CD4-positive, alpha-beta memory T cell (primary cell): Measurements from ENCODE around the gene STAB1. TPM values are rescaled to one million over a fixed set of nuclear protein-coding genes. Genes with fewer than 3 reads are reported as not detected.

Source experiments
- CTCF ChIA-PET: fragments of 350-600 bp; sonication (Branson Sonifier 250); formaldehyde crosslinking; loops from one replicate; lab custom pipeline; 2021; ENCODE audit warnings: inconsistent platforms; ENCODE audit not compliant: partially characterized antibody; lab: Charles Lee
- POLR2A ChIA-PET: fragments of 350-600 bp; sonication (Branson Sonifier 250); formaldehyde crosslinking; loops from one replicate; lab custom pipeline; 2021; ENCODE audit not compliant: partially characterized antibody; lab: Charles Lee
- DNase-seq, 5 donors: peaks; one replicate each; pipeline versions ENCODE4 v3.0.0 to v3.0.0-alpha.2; 2020 to 2022; ENCODE audit warnings: mixed read lengths in 1 of 5
- H3K27ac ChIP-seq: one replicate; pipeline ENCODE4 v1.7.0; 2013; ENCODE audit warnings: low read depth, low read length
- H3K27me3 ChIP-seq: 2 replicates; pipeline ENCODE4 v1.7.0; 2013; ENCODE audit warnings: mild to moderate bottlenecking, low read length, moderate library complexity; ENCODE audit not compliant: insufficient read depth
- H3K36me3 ChIP-seq: 2 replicates; pipeline ENCODE4 v1.7.0; 2013; ENCODE audit warnings: mild to moderate bottlenecking, low read length, moderate library complexity; ENCODE audit not compliant: insufficient read depth
- H3K4me1 ChIP-seq: 2 replicates; pipeline ENCODE4 v1.7.0; 2013; ENCODE audit warnings: mild to moderate bottlenecking, low read length, moderate library complexity; ENCODE audit not compliant: insufficient read depth
- H3K4me3 ChIP-seq, 2 donors: one replicate each; pipeline ENCODE4 v1.7.0; 2013; ENCODE audit warnings: low read length in 2 of 2, mild to moderate bottlenecking in 1 of 2
- H3K9me3 ChIP-seq, 2 donors: one replicate each; pipeline ENCODE4 v1.7.0; 2013; ENCODE audit warnings: low read length in 2 of 2, control low read depth in 1 of 2; ENCODE audit not compliant: control insufficient read depth in 1 of 2
- H3K27ac Mint-ChIP-seq, 7 donors: one replicate each; pipeline ENCODE4 v1.8.0; 2020 to 2021; ENCODE audit warnings: mixed read lengths in 7 of 7, mild to moderate bottlenecking in 6 of 7, inconsistent platforms in 3 of 7, moderate library complexity in 3 of 7
- H3K27me3 Mint-ChIP-seq, 2 donors: one replicate each; pipeline ENCODE4 v1.8.0; 2020 to 2021; ENCODE audit warnings: mixed read lengths in 2 of 2
- H3K36me3 Mint-ChIP-seq, 2 donors: one replicate each; pipeline ENCODE4 v1.8.0; 2020 to 2021; ENCODE audit warnings: mixed read lengths in 2 of 2, inconsistent platforms in 1 of 2, mild to moderate bottlenecking in 1 of 2
- H3K4me1 Mint-ChIP-seq, 4 donors: one replicate each; pipeline ENCODE4 v1.8.0; 2020 to 2021; ENCODE audit warnings: mixed read lengths in 4 of 4, mild to moderate bottlenecking in 1 of 4
- H3K4me3 Mint-ChIP-seq, 8 donors: one replicate each; pipeline ENCODE4 v1.8.0; 2020 to 2021; ENCODE audit warnings: mixed read lengths in 8 of 8, mild to moderate bottlenecking in 7 of 8, moderate library complexity in 6 of 8, inconsistent platforms in 3 of 8
- H3K9me3 Mint-ChIP-seq, 8 donors: one replicate each; pipeline ENCODE4 v1.8.0; 2020 to 2021; ENCODE audit warnings: mixed read lengths in 8 of 8, mild to moderate bottlenecking in 5 of 8, inconsistent platforms in 3 of 8, moderate library complexity in 1 of 8
- intact Hi-C: fragments of 100-400 bp; cut with micrococcal nuclease; formaldehyde crosslinking; loops from one replicate; pipeline ENCODE4 v1.15.1; 2023
- polyA plus RNA-seq, 2 donors: library from polyadenylated mRNA; unstranded; fragments of 300-500 nt; fragmentation: Illumina TruSeq; gene quantifications; one replicate each; pipeline ENCODE4 v1.2.3, GENCODE V29; 2021
- total RNA-seq, 2 experiments: library from RNA; stranded (reverse); gene quantifications; one replicate each; pipeline ENCODE4 v1.2.3, GENCODE V29; 2021

Gene STAB1
- total and polyA plus RNA-seq, 4 experiments from 2014 or later: 11.3 to 13.9 TPM; not detected in 2

DNA sequence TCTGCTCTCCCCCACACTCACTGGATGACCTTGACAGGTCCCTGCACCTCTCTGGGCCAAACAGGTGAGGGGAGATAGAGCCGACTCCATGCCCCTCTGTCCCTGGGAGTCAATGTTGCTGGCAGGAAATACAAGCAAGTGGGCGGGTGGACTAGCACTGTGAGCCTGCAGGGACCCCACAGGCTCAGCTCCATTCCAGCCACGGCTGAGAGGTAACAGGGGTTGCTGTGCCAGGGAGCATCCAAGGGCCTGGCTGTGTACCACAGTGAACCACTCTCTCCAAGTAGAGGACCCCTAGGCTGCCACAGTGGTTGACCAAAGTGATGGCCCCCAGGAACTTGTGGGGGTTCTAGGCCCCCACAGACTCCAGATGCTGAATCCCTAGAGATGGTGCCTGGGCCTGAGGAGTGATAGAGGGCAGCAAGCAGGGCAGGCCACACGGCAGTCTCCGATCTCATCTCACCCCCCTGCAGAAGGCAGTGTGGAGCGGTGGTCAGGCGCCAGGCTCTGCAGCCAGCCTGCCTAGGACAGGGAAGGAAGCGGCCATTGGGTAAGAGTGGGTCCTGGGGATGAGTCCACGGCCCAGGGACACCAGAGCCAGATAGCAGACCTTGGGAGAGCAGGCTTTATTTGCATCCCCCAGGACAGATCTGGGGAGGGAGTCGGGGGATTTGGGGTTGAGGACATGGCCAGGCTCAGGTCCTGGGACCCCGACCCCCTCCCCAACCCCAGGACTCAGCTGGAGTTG lies 44.5 kb upstream of the STAB1 start:
- no peaks in the 10 kb centered on the region for H3K27me3 ChIP-seq
- ChIA-PET POLR2A (interaction anchor here (1.8 kb wide), 1 partner anchor 38 kb away, joined by 6 read pairs; no protein-coding TSS in a partner anchor), CTCF (interaction anchor here (0.7 to 7.1 kb wide), 5 partner anchors 18 to 223 kb away, joined by 3 to 107 read pairs (median 51); no protein-coding TSS in a partner anchor)
- H3K4me3 ChIP-seq: no peak overlapping the region
- peaks cover 0 to 7% of the 10 kb centered on the region in 2 donors for H3K36me3 Mint-ChIP-seq
- no peak overlapping the region for H3K27ac ChIP-seq
- intact Hi-C loops: loop anchor here (10.0 kb wide), 1 partner anchor 234 kb away; the partner anchor contains the start of genes GNL3 and PBRM1
- peaks cover 23% of the 10 kb centered on the region for H3K4me1 ChIP-seq
- H3K27ac Mint-ChIP-seq: peak overlapping the region in 3 of 7 donors; percentile 38 to 64 (median 46)
- H3K27me3 Mint-ChIP-seq: no peaks in the 10 kb centered on the region
- no peaks in the 10 kb centered on the region for H3K9me3 Mint-ChIP-seq
- no peaks in the 10 kb centered on the region for H3K36me3 ChIP-seq
- DNase-seq: no peak
- H3K9me3 ChIP-seq: no peaks in the 10 kb centered on the region
- peak overlapping the region in 1 of 8 donors; percentile 36 for H3K4me3 Mint-ChIP-seq
- H3K4me1 Mint-ChIP-seq: peaks cover 13 to 30% (median 23%) of the 10 kb centered on the region in 4 donors

- Mint-ChIP-seq H3K4me1 (peaks cover 17 to 36% (median 28%) of the 10 kb centered on the region in 4 donors), H3K9me3 (no peaks in the 10 kb centered on the region), H3K36me3 (peaks cover 0 to 11% of the 10 kb centered on the region in 2 donors), H3K27ac (no peak overlapping the region), H3K4me3 (no peak overlapping the region), H3K27me3 (no peaks in the 10 kb centered on the region)
- H3K9me3 ChIP-seq: no peaks in the 10 kb centered on the region
- no peak for DNase-seq
- H3K27ac ChIP-seq: no peak overlapping the region
- intact Hi-C loops: loop anchor here (10.0 kb wide), 1 partner anchor 233 kb away; the partner anchor contains the start of genes GNL3 and PBRM1
- ChIA-PET CTCF (interaction anchor here (0.7 to 6.7 kb wide), 4 partner anchors 24 to 224 kb away, joined by 3 to 82 read pairs (median 8); no protein-coding TSS in a partner anchor), POLR2A (interaction anchor here (0.5 to 1.8 kb wide), 2 partner anchors 39 to 44 kb away, joined by 3 to 6 read pairs; no protein-coding TSS in a partner anchor)
- H3K27me3 ChIP-seq: no peaks in the 10 kb centered on the region
- H3K36me3 ChIP-seq: no peaks in the 10 kb centered on the region
- H3K4me1 ChIP-seq: peaks cover 28% of the 10 kb centered on the region
- H3K4me3 ChIP-seq: no peak overlapping the region
These were observed 43.7 kb upstream of the STAB1 start for GRCh38 chr3:52451237-52452083.

GRCh38 chr3:52452126-52452525 lies 43.0 kb upstream of the STAB1 start:
- no peak for DNase-seq
- Histone ChIP-seq H3K27me3 (no peaks in the 10 kb centered on the region), H3K4me1 (peaks cover 30% of the 10 kb centered on the region), H3K9me3 (no peaks in the 10 kb centered on the region), H3K4me3 (no peak overlapping the region), H3K27ac (no peak overlapping the region), H3K36me3 (no peaks in the 10 kb centered on the region)
- Mint-ChIP-seq H3K4me1 (peaks cover 19 to 39% (median 31%) of the 10 kb centered on the region in 4 donors), H3K27ac (no peak overlapping the region), H3K9me3 (no peaks in the 10 kb centered on the region), H3K36me3 (peaks cover 0 to 13% of the 10 kb centered on the region in 2 donors), H3K27me3 (no peaks in the 10 kb centered on the region), H3K4me3 (no peak overlapping the region)
- intact Hi-C loops: loop anchor here (10.0 kb wide), 1 partner anchor 233 kb away; the partner anchor contains the start of genes GNL3 and PBRM1
- CTCF ChIA-PET: interaction anchor here (1.4 to 3.8 kb wide), 2 partner anchors 40 to 113 kb away, joined by 3 to 14 read pairs; no protein-coding TSS in a partner anchor
- POLR2A ChIA-PET: interaction anchor here (0.5 to 1.8 kb wide), 2 partner anchors 40 to 44 kb away, joined by 3 to 6 read pairs; no protein-coding TSS in a partner anchor

- H3K9me3 Mint-ChIP-seq: no peaks in the 10 kb centered on the region
- H3K27ac Mint-ChIP-seq: peak overlapping the region in 2 of 7 donors; percentile 24 to 46
- H3K9me3 ChIP-seq: no peaks in the 10 kb centered on the region
These were observed 42.4 kb upstream of the STAB1 start for GRCh38 chr3:52452570-52453221.

GRCh38 chr3:52453496-52454249 lies 41.5 kb upstream of the STAB1 start, which contains the start of gene TNNC1:
Gene TNNC1 (minus strand): TSS chr3:52454041. CDS start chr3:52454015, 26 bp downstream.
- no peaks in the 10 kb centered on the region for H3K9me3 ChIP-seq
- no peak for DNase-seq
- ChIA-PET POLR2A (interaction anchor here (3.5 kb wide), 1 partner anchor 8 kb away, joined by 13 read pairs; the partner anchor contains the start of gene SEMA3G), CTCF (interaction anchor here (0.8 to 3.8 kb wide), 2 partner anchors 8 to 42 kb away, joined by 3 to 14 read pairs; no protein-coding TSS in a partner anchor)
- peaks cover 9% of the 10 kb centered on the region for H3K36me3 ChIP-seq
- H3K4me1 Mint-ChIP-seq: peaks cover 23 to 53% (median 35%) of the 10 kb centered on the region in 4 donors
- no peaks in the 10 kb centered on the region for H3K27me3 ChIP-seq
- no peaks in the 10 kb centered on the region for H3K9me3 Mint-ChIP-seq
- H3K4me3 Mint-ChIP-seq: peak within 1 kb of the TSS; percentile 91 to 97 (median 94)
- H3K4me1 ChIP-seq: peaks cover 36% of the 10 kb centered on the region
- H3K27me3 Mint-ChIP-seq: no peaks in the 10 kb centered on the region
- H3K36me3 Mint-ChIP-seq: peaks cover 6 to 28% of the 10 kb centered on the region in 2 donors
- intact Hi-C loops: loop anchor here (10.0 kb wide), 1 partner anchor 231 kb away; the partner anchor contains the start of genes GNL3 and PBRM1
- peak within 1 kb of the TSS; percentile 91 to 97 for H3K4me3 ChIP-seq
- H3K27ac ChIP-seq: peak within 1 kb of the TSS; percentile 93
- H3K27ac Mint-ChIP-seq: peak within 1 kb of the TSS; percentile 97 to 99 (median 99)

More at GRCh38 chr3:52452570-52453221, 42.4 kb upstream of the STAB1 start:
- Mint-ChIP-seq H3K4me3 (no peak overlapping the region), H3K27me3 (no peaks in the 10 kb centered on the region), H3K4me1 (peaks cover 21 to 43% (median 34%) of the 10 kb centered on the region in 4 donors), H3K36me3 (peaks cover 0 to 19% of the 10 kb centered on the region in 2 donors)
- Histone ChIP-seq H3K4me3 (no peak overlapping the region), H3K36me3 (no peaks in the 10 kb centered on the region), H3K27me3 (no peaks in the 10 kb centered on the region), H3K4me1 (peaks cover 33% of the 10 kb centered on the region), H3K27ac (no peak overlapping the region)
- ChIA-PET POLR2A (interaction anchor here (1.8 kb wide), 1 partner anchor 40 kb away, joined by 6 read pairs; no protein-coding TSS in a partner anchor), CTCF (interaction anchor here (1.4 to 3.8 kb wide), 2 partner anchors 41 to 114 kb away, joined by 3 to 14 read pairs; no protein-coding TSS in a partner anchor)
- intact Hi-C loops: loop anchor here (10.0 kb wide), 1 partner anchor 232 kb away; the partner anchor contains the start of genes GNL3 and PBRM1
- no peak for DNase-seq
